ENCODE data around the gene MACROD2. TPM values are rescaled to one million over a fixed set of nuclear protein-coding genes. Genes with fewer than 3 reads are reported as not detected.

MACROD2 gene
- polyA plus RNA-seq, 1 donor from 2014 or later = 23.2 TPM

- TF ChIP-seq EZH2 (IDR thresholded peaks at IDR 0.05; ENCODE audit: borderline replicate concordance, insufficient read depth, low read length, poor library complexity, severe bottlenecking) (no peak), EP300 (conservative IDR thresholded peaks at IDR 0.05; ENCODE audit: poor library complexity, severe bottlenecking) (no peak)
- TF ChIP-seq, protein P1, sequence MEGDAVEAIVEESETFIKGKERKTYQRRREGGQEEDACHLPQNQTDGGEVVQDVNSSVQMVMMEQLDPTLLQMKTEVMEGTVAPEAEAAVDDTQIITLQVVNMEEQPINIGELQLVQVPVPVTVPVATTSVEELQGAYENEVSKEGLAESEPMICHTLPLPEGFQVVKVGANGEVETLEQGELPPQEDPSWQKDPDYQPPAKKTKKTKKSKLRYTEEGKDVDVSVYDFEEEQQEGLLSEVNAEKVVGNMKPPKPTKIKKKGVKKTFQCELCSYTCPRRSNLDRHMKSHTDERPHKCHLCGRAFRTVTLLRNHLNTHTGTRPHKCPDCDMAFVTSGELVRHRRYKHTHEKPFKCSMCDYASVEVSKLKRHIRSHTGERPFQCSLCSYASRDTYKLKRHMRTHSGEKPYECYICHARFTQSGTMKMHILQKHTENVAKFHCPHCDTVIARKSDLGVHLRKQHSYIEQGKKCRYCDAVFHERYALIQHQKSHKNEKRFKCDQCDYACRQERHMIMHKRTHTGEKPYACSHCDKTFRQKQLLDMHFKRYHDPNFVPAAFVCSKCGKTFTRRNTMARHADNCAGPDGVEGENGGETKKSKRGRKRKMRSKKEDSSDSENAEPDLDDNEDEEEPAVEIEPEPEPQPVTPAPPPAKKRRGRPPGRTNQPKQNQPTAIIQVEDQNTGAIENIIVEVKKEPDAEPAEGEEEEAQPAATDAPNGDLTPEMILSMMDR (IDR thresholded peaks at IDR 0.05; ENCODE audit: poor library complexity, severe bottlenecking) = no peak
- Histone ChIP-seq H3K9me3 (ENCODE audit: low read length) (no peaks in the 10 kb centered on the region), H2AFZ (ENCODE audit: low read depth, low read length) (no peak overlapping the region), H3K4me3 (ENCODE audit: low read length) (no peak overlapping the region), H4K20me1 (ENCODE audit: insufficient read depth) (no peaks in the 10 kb centered on the region), H3K9ac (ENCODE audit: low read length) (no peak overlapping the region), H3K9me2 (ENCODE audit: insufficient read depth, low read length) (no peaks in the 10 kb centered on the region), H3K27me3 (ENCODE audit: insufficient read depth, low read depth, low read length) (no peaks in the 10 kb centered on the region), H3K4me2 (ENCODE audit: low read length) (no peak overlapping the region), H3K79me2 (replicated peaks; ENCODE audit: insufficient read depth, low read length) (no peaks in the 10 kb centered on the region), H3F3A (ENCODE audit: insufficient read depth, low read length, poor library complexity, severe bottlenecking) (no peaks in the 10 kb centered on the region), H3K27ac (ENCODE audit: low read length) (no peak overlapping the region), H3K36me3 (ENCODE audit: insufficient read depth, low read length) (no peaks in the 10 kb centered on the region)
Measured at GRCh38 chr20:14510341-14510740, 515.0 kb downstream of the MACROD2 start.

- H3K9ac ChIP-seq (ENCODE audit: low read length) = no peak overlapping the region
- H3K79me2 ChIP-seq (replicated peaks; ENCODE audit: insufficient read depth, low read length) = no peaks in the 10 kb centered on the region
- H3K27ac ChIP-seq (ENCODE audit: low read length) = no peak overlapping the region
- H3K4me2 ChIP-seq (ENCODE audit: low read length) = no peak overlapping the region
- no peaks in the 10 kb centered on the region for H3K9me3 ChIP-seq (ENCODE audit: low read length)
- H3K9me2 ChIP-seq (ENCODE audit: insufficient read depth, low read length) = no peaks in the 10 kb centered on the region
- H4K20me1 ChIP-seq (ENCODE audit: insufficient read depth) = no peaks in the 10 kb centered on the region
- H3K36me3 ChIP-seq (ENCODE audit: insufficient read depth, low read length) = no peaks in the 10 kb centered on the region
- H3F3A ChIP-seq (ENCODE audit: insufficient read depth, low read length, poor library complexity, severe bottlenecking) = no peaks in the 10 kb centered on the region
- H2AFZ ChIP-seq (ENCODE audit: low read depth, low read length) = no peak overlapping the region
- no peaks in the 10 kb centered on the region for H3K27me3 ChIP-seq (ENCODE audit: insufficient read depth, low read depth, low read length)
- TF ChIP-seq MXI1 (conservative IDR thresholded peaks at IDR 0.05; ENCODE audit: poor library complexity, severe bottlenecking) (no peak), POLR2AphosphoS5 (IDR thresholded peaks at IDR 0.05) (no peak), RAD21 (conservative IDR thresholded peaks at IDR 0.05) (no peak), EZH2 (IDR thresholded peaks at IDR 0.05; ENCODE audit: borderline replicate concordance, insufficient read depth, low read length, poor library complexity, severe bottlenecking) (no peak), SMC3 (conservative IDR thresholded peaks at IDR 0.05; ENCODE audit: poor library complexity) (no peak), EP300 (conservative IDR thresholded peaks at IDR 0.05; ENCODE audit: poor library complexity, severe bottlenecking) (no peak), TAF1 (IDR thresholded peaks at IDR 0.05; ENCODE audit: low read depth) (no peak)
- TF ChIP-seq, protein P1 (IDR thresholded peaks at IDR 0.05; ENCODE audit: poor library complexity, severe bottlenecking) = no peak
- TF ChIP-seq, protein P2, sequence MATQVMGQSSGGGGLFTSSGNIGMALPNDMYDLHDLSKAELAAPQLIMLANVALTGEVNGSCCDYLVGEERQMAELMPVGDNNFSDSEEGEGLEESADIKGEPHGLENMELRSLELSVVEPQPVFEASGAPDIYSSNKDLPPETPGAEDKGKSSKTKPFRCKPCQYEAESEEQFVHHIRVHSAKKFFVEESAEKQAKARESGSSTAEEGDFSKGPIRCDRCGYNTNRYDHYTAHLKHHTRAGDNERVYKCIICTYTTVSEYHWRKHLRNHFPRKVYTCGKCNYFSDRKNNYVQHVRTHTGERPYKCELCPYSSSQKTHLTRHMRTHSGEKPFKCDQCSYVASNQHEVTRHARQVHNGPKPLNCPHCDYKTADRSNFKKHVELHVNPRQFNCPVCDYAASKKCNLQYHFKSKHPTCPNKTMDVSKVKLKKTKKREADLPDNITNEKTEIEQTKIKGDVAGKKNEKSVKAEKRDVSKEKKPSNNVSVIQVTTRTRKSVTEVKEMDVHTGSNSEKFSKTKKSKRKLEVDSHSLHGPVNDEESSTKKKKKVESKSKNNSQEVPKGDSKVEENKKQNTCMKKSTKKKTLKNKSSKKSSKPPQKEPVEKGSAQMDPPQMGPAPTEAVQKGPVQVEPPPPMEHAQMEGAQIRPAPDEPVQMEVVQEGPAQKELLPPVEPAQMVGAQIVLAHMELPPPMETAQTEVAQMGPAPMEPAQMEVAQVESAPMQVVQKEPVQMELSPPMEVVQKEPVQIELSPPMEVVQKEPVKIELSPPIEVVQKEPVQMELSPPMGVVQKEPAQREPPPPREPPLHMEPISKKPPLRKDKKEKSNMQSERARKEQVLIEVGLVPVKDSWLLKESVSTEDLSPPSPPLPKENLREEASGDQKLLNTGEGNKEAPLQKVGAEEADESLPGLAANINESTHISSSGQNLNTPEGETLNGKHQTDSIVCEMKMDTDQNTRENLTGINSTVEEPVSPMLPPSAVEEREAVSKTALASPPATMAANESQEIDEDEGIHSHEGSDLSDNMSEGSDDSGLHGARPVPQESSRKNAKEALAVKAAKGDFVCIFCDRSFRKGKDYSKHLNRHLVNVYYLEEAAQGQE (IDR thresholded peaks at IDR 0.05; ENCODE audit: borderline replicate concordance) = no peak
- no peak overlapping the region for H3K4me3 ChIP-seq (ENCODE audit: low read length)
Measured at GRCh38 chr20:14512839-14513238, 517.5 kb downstream of the MACROD2 start.
